ENCODE results near the gene TMEM169.

DNA sequence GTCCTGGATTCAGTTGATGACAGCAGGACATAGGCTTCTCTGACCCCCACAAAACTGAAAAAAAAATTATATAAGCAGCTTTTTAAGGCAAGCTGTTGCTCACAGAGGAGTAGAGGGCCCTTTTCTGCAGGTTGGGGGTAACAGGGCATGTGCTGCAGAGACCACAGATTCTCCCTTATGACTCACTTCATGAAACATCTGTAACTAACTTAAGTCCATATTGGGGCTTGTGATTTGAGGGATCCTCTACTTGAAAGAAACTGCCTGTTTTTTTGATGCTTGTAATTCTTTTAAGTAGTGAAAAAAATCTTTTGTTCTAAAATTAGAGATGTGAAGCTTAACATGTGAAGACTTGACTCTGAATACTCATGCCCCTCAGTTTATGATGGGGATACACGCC lies 60.8 kb downstream of the TMEM169 start:
- TF ChIP-seq POLR2AphosphoS5 (IDR thresholded peaks at IDR 0.05; ENCODE audit: low read depth, low read length) = no peak
- no peak for TF ChIP-seq TAF1 (IDR thresholded peaks at IDR 0.05; ENCODE audit: borderline replicate concordance, low read depth, low read length)
